ENCODE measurements around the gene MYO1E. TPM values are rescaled to one million over a fixed set of nuclear protein-coding genes. Genes with fewer than 3 reads are reported as not detected.

The MYO1E gene
- total and polyA plus RNA-seq, 2 of the 8 experiments (the other 6 are each of a cell fraction or from before 2014, with no cell fraction given): 19.6 to 142 TPM

DNA sequence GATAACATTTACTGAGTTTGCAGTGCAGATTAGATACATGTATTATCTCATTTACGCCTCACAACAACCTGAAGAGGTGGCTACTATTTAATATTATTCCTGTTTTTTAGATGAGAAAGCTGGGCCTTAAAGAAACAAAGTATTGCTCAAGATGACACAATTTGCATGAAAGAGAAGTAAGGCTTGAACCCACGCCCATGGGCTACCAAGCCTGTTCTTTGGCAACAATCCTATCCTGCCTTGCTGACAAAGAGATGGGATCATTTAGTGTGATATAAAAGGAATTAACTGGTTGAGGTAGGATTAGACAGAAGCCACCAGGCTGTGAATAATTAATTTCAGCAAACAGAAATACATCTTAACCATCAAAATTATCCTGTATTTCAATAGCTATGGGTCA, 175.2 kb downstream of the MYO1E start:
- H3K36me3 ChIP-seq (ENCODE audit: control insufficient read depth in 2 of 4, insufficient read depth in 4 of 4, low read length in 3 of 4): peaks cover 7 to 71% (median 27%) of the 10 kb centered on the region in 4 experiments; a peak in 7 of 8 replicates
- CTCF ChIA-PET (ENCODE audit: partially characterized antibody): interaction anchor here (1.2 kb wide), 1 partner anchor 12 kb away, joined by 3 read pairs; no protein-coding TSS in a partner anchor
- FAIRE-seq: no peak
- no peak overlapping the region for H3K27ac ChIP-seq (ENCODE audit: low read depth, low read length)
- POLR2A ChIA-PET (ENCODE audit: partially characterized antibody): no interaction called here
- no peak overlapping the region for H2BK5ac ChIP-seq (ENCODE audit: low read depth, low read length)
- H3K4ac ChIP-seq (replicated peaks; ENCODE audit: insufficient read length, low read depth, low read length): no peak overlapping the region
- H4K8ac ChIP-seq (ENCODE audit: extremely low read depth, insufficient read depth, low read length): no peak overlapping the region
- H2BK120ac ChIP-seq (replicated peaks; ENCODE audit: low read depth, low read length): no peak overlapping the region
- H2AFZ ChIP-seq (ENCODE audit: low read length): no peak overlapping the region
- H4K20me1 ChIP-seq (replicated peaks in 1 of 2; ENCODE audit: control insufficient read depth in 1 of 2, insufficient read depth in 2 of 2, low read length in 2 of 2): no peaks in the 10 kb centered on the region
- H2BK15ac ChIP-seq (ENCODE audit: low read length): no peak overlapping the region
- H3K23me2 ChIP-seq (ENCODE audit: low read depth, low read length): no peaks in the 10 kb centered on the region
- no peak overlapping the region for H3K4me3 ChIP-seq (ENCODE audit: extremely low read depth in 1 of 4, insufficient read depth in 2 of 4, low read depth in 3 of 4, low read length in 4 of 4)
- H3K14ac ChIP-seq (ENCODE audit: insufficient read length): no peak overlapping the region
- no peaks in the 10 kb centered on the region for H3K9me3 ChIP-seq (ENCODE audit: insufficient read depth in 2 of 2, low read depth in 1 of 2, low read length in 1 of 2)
- no peak overlapping the region for H4K91ac ChIP-seq (replicated peaks; ENCODE audit: insufficient read length, low read length)
- H3K4me1 ChIP-seq (replicated peaks in 1 of 4; ENCODE audit: control insufficient read depth in 3 of 4, insufficient read depth in 4 of 4, low read length in 3 of 4): no peaks in the 10 kb centered on the region
- H3K18ac ChIP-seq (ENCODE audit: extremely low read depth, low read length): no peak overlapping the region
- H2BK12ac ChIP-seq (ENCODE audit: low read depth, low read length): no peak overlapping the region
- WGBS, 2 experiments (ENCODE audit: extremely low coverage in 1 of 2, insufficient coverage in 1 of 2, insufficient read length in 1 of 2, insufficient replicate concordance in 2 of 2, low coverage in 1 of 2, low lambda C conversion rate in 2 of 2, missing lambda C conversion rate in 1 of 2): 86% methylated on average over 2 of the region's 2 CpGs; no CpG with 5 or more reads in 1 of the 2 experiments
- no peak overlapping the region for H3K56ac ChIP-seq (replicated peaks; ENCODE audit: insufficient read length, low read depth, low read length)
- H3K27me3 ChIP-seq (replicated peaks in 1 of 4; ENCODE audit: control insufficient read depth in 3 of 4, extremely low read depth in 1 of 4, insufficient read depth in 3 of 4, low read length in 3 of 4): no peaks in the 10 kb centered on the region; a peak in 1 of 7 replicates
- H3K9ac ChIP-seq (replicated peaks in 1 of 4; ENCODE audit: extremely low read depth in 1 of 4, low read depth in 3 of 4, low read length in 3 of 4): no peak overlapping the region
- H3K79me1 ChIP-seq (ENCODE audit: low read depth, low read length): no peaks in the 10 kb centered on the region
- no peak overlapping the region for H3K23ac ChIP-seq (ENCODE audit: insufficient read length)
- H2AK5ac ChIP-seq (ENCODE audit: low read depth, low read length): no peak overlapping the region
- H4K5ac ChIP-seq (ENCODE audit: insufficient read length, low read depth, low read length): no peak overlapping the region
- DNase-seq (ENCODE audit: low read depth in 1 of 2, low spot score in 2 of 2): no peak
- no peaks in the 10 kb centered on the region for H3K79me2 ChIP-seq (ENCODE audit: control insufficient read depth in 1 of 2, insufficient read depth in 2 of 2, low read length in 2 of 2)
- H3K4me2 ChIP-seq (ENCODE audit: insufficient read depth in 1 of 2, low read depth in 2 of 2, low read length in 2 of 2): no peak overlapping the region
- no peak overlapping the region for H2BK20ac ChIP-seq (ENCODE audit: low read length)
- TF ChIP-seq JUND (IDR thresholded peaks at IDR 0.05; ENCODE audit: low read length): no peak
- TF ChIP-seq, protein P1, sequence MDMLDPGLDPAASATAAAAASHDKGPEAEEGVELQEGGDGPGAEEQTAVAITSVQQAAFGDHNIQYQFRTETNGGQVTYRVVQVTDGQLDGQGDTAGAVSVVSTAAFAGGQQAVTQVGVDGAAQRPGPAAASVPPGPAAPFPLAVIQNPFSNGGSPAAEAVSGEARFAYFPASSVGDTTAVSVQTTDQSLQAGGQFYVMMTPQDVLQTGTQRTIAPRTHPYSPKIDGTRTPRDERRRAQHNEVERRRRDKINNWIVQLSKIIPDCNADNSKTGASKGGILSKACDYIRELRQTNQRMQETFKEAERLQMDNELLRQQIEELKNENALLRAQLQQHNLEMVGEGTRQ (IDR thresholded peaks at IDR 0.05; ENCODE audit: low read length): no peak
- no peak for TF ChIP-seq GTF2F1 (IDR thresholded peaks at IDR 0.05; ENCODE audit: borderline replicate concordance, low read depth, low read length)
- TF ChIP-seq PHF8 (conservative IDR thresholded peaks at IDR 0.05; ENCODE audit: low read depth, low read length): no peak
- TF ChIP-seq CBX8 (IDR thresholded peaks at IDR 0.05; ENCODE audit: borderline replicate concordance, low read depth, low read length): no peak
- no peak for TF ChIP-seq YY1 (IDR thresholded peaks at IDR 0.05; ENCODE audit: low read depth, low read length)
- no peak for TF ChIP-seq ASH2L (IDR thresholded peaks at IDR 0.05; ENCODE audit: low read length)
- TF ChIP-seq TEAD4 (IDR thresholded peaks at IDR 0.05; ENCODE audit: low read depth, low read length): no peak
- TF ChIP-seq SAP30 (IDR thresholded peaks at IDR 0.05; ENCODE audit: insufficient read depth, insufficient replicate concordance, low read length): no peak
- TF ChIP-seq POU5F1 (IDR thresholded peaks at IDR 0.05; ENCODE audit: low read depth, low read length): no peak
- no peak for TF ChIP-seq ZNF274 (IDR thresholded peaks at IDR 0.05; ENCODE audit: borderline replicate concordance, extremely low read depth, low read length)
- no peak for TF ChIP-seq TCF12 (IDR thresholded peaks at IDR 0.05; ENCODE audit: low read depth, low read length)
- TF ChIP-seq RAD21 (IDR thresholded peaks at IDR 0.05 in 1 of 2, conservative IDR thresholded peaks at IDR 0.05 in 1 of 2; ENCODE audit: low read depth in 2 of 2, low read length in 2 of 2): no peak
